BJ (cell line): ENCODE measurements around the gene SMTNL2. TPM values are rescaled to one million over a fixed set of nuclear protein-coding genes. Genes with fewer than 3 reads are reported as not detected.
"Not testable (repeated sequence)": the region's sequence is repeated elsewhere in the genome, so short reads cannot be mapped to it uniquely, and the experiment has no call there.

ENCODE experiments used
- CTCF ChIA-PET: fragments of 350-600 bp; formaldehyde crosslinking; extraction: SDS; loops from one replicate; lab custom pipeline; 2021; ENCODE audit warnings: antibody characterized with exemption, inconsistent platforms; lab: Yijun Ruan, JAX
- POLR2A ChIA-PET: fragments of 300-600 bp; sonication (Branson Sonifier 250); formaldehyde crosslinking; extraction: SDS; loops from one replicate; lab custom pipeline; 2021; ENCODE audit warnings: antibody characterized with exemption; lab: Charles Lee
- DNase-seq: peaks from one replicate; pipeline ENCODE4 v3.0.0-alpha.2; 2011; ENCODE audit warnings: low read depth
- H3K27me3 ChIP-seq: 2 replicates; pipeline ENCODE4 v1.6.0; 2011; ENCODE audit warnings: low read length; ENCODE audit not compliant: control insufficient read depth, insufficient read depth
- H3K36me3 ChIP-seq: 2 replicates; pipeline ENCODE4 v1.5.1; 2011; ENCODE audit warnings: low read length; ENCODE audit not compliant: control insufficient read depth, insufficient read depth
- H3K4me3 ChIP-seq: 2 replicates; pipeline ENCODE4 v1.5.1; 2011; ENCODE audit warnings: low read depth, mild to moderate bottlenecking, control low read depth, low read length
- polyA plus RNA-seq: library from polyadenylated mRNA; depleted of rRNA; stranded (reverse); fragments of >200 nt; gene quantifications from 2 replicates; pipeline ENCODE4 v1.2.3, GENCODE V29; 2011
- TF ChIP-seq, protein P1 (sequence below): IDR thresholded peaks from 2 replicates; pipeline ENCODE4 v1.5.1; 2011; ENCODE audit warnings: low read depth, mild to moderate bottlenecking, control low read depth, inconsistent platforms, low read length, moderate library complexity; ENCODE audit not compliant: insufficient read depth

The SMTNL2 gene
- polyA plus RNA-seq, 1 experiment, result not detected

DNA sequence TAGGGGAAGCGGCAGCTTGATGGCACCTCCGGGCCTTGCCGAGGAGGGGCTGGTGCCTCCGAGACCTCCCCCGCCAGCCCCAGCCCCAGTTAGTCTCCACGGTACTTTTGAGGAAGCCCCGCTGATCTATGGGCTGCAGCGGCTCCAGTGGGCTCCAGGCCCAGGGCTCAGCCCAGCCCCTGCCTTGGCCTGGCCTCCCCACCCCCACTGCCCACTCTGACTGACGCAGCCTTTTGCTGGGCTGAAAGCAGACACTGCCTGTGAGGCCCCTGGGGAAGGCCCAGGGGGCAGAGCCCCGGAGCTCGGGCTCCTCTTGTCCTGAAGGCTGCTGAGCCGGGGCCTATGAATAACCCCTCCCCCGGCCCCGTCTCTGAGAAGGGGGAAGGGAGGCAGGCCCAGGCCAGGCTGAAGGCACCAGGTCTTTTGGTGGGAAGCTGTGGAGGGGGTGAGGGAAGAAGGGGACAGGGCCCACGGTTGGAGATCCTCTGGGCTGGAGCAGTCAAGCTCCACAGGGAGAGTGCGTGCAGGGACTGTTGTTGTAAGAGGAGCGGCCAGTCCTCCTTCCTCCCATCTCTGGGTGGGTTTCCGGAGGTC, 7.5 kb upstream of the SMTNL2 start:
- H3K4me3 ChIP-seq, result no peak overlapping the region
- POLR2A ChIA-PET, result interaction anchor here (0.6 kb wide), 1 partner anchor 347 kb away, joined by 4 read pairs; no protein-coding TSS in a partner anchor
- no peaks in the 10 kb centered on the region for H3K36me3 ChIP-seq
- TF ChIP-seq, protein P1, sequence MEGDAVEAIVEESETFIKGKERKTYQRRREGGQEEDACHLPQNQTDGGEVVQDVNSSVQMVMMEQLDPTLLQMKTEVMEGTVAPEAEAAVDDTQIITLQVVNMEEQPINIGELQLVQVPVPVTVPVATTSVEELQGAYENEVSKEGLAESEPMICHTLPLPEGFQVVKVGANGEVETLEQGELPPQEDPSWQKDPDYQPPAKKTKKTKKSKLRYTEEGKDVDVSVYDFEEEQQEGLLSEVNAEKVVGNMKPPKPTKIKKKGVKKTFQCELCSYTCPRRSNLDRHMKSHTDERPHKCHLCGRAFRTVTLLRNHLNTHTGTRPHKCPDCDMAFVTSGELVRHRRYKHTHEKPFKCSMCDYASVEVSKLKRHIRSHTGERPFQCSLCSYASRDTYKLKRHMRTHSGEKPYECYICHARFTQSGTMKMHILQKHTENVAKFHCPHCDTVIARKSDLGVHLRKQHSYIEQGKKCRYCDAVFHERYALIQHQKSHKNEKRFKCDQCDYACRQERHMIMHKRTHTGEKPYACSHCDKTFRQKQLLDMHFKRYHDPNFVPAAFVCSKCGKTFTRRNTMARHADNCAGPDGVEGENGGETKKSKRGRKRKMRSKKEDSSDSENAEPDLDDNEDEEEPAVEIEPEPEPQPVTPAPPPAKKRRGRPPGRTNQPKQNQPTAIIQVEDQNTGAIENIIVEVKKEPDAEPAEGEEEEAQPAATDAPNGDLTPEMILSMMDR, result no peak
- CTCF ChIA-PET, result interaction anchor here (0.9 to 2.9 kb wide), 3 partner anchors 10 to 48 kb away, joined by 3 to 12 read pairs (median 5); no protein-coding TSS in a partner anchor
- DNase-seq, result no peak
- H3K27me3 ChIP-seq, result peaks cover 12% of the 10 kb centered on the region

DNA sequence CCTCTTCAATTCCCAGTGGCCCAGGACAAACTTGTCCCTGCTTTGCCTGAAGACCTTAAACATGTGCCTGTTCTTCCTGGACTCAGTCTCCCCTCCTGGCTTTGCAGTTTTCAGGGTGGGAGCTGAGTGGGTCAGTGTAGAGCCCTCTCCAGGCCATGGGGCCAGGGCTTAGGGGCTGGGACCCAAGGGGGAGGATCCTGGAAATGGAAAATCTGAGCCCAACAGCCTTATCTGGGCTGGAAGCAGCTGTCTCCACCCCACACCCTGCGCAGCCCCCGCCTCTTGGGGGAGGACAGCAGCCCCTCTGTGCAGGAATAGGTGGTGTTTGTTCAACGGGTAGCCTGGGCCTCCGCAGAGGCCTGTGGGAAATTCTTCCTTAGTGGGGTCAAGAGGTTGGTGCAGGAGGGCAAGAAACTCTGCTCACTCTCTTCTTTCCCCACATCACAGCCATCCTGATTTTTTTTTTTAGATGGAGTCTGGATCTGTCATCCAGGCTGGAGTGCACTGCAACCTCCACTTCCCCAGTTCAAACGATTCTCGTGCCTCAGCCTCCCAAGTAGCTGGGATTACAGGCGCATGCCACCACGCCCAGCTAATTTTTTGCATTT, 6.8 kb upstream of the SMTNL2 start:
- CTCF ChIA-PET, result interaction anchor here (0.9 to 2.9 kb wide), 3 partner anchors 11 to 48 kb away, joined by 3 to 12 read pairs (median 5); no protein-coding TSS in a partner anchor
- H3K27me3 ChIP-seq, result peaks cover 16% of the 10 kb centered on the region
- TF ChIP-seq, protein P1, result no peak
- no peak overlapping the region for H3K4me3 ChIP-seq
- POLR2A ChIA-PET, result no interaction called here
- no peak for DNase-seq
- H3K36me3 ChIP-seq, result no peaks in the 10 kb centered on the region

DNA sequence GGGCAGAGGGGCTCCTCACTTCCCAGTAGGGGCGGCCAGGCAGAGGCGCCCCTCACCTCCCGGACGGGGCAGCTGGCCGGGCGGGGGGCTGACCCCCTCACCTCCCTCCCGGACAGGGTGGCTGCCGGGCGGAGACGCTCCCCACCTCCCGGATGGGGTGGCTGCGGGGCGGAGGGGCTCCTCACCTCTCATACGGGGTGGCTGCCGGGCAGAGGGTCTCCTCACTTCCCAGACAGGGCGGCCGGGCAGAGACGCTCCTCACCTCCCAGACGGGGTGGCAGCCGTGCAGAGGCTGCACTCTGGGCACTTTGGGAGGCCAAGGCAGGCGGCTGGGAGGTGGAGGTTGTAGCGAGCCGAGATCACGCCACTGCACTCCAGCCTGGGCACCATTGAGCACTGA, 6.0 kb upstream of the SMTNL2 start:
- peaks cover 24% of the 10 kb centered on the region for H3K27me3 ChIP-seq
- H3K36me3 ChIP-seq, H3K4me3 ChIP-seq, DNase-seq, POLR2A ChIA-PET: not testable (repeated sequence)
- CTCF ChIA-PET, result interaction anchor here (2.9 kb wide), 1 partner anchor 12 kb away, joined by 12 read pairs; no protein-coding TSS in a partner anchor

DNA sequence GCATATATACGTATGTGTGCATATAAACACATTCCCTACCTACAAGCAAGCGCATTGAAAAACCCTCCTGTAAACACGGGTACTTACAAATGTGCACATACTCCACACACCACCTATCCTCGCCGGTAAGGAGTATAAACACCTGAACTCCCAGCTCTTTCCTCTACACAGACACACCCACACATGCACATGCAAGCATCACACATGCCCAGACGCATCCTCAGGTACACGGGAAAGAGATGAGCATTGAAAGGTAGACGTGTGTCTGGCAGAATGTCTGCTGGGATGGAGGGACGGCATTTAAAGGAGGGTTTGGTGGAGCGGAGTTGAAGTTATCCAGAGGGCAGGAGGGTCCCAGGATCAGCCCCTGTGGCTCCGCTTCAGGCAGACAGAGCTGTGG, 4.7 kb upstream of the SMTNL2 start:
- TF ChIP-seq, protein P1, result no peak
- POLR2A ChIA-PET, result no interaction called here
- Histone ChIP-seq H3K4me3 (no peak overlapping the region), H3K36me3 (no peaks in the 10 kb centered on the region), H3K27me3 (peaks cover 30% of the 10 kb centered on the region)
- CTCF ChIA-PET, result interaction anchor here (1.8 to 2.6 kb wide), 2 partner anchors 13 to 15 kb away, joined by 6 to 16 read pairs; no protein-coding TSS in a partner anchor
- DNase-seq, result no peak

DNA sequence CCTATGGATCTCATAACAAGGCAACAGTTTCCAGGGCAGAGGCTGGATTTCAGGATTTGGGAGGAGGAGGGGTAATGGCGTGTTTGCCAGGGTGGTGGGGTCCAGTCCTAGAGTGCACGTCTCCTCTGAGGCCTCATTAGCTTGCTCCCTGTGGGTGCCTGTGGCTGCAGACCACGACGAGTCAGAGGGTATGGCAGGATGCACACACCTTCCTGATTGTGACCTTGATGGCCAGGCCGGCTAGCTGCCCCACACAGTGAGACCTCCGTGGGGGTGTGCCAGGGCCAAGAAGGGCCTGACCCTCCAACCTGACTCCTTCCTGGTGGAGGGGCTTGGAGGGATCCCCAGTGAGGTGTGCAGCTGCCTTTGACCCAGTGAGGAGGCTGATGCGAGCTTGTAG, 4.0 kb upstream of the SMTNL2 start:
- Histone ChIP-seq H3K4me3 (no peak overlapping the region), H3K36me3 (no peaks in the 10 kb centered on the region), H3K27me3 (peaks cover 33% of the 10 kb centered on the region)
- TF ChIP-seq, protein P1, result no peak
- no peak for DNase-seq
- CTCF ChIA-PET, result interaction anchor here (0.8 to 2.6 kb wide), 3 partner anchors 13 to 17 kb away, joined by 3 to 16 read pairs (median 6); no protein-coding TSS in a partner anchor
- POLR2A ChIA-PET, result no interaction called here
